Loucy (cell line): ENCODE results near the gene KIF2A.
"Not testable (repeated sequence)": the region's sequence is repeated elsewhere in the genome, so short reads cannot be mapped to it uniquely, and the experiment has no call there.

Source experiments
- H2AFZ ChIP-seq: fragments of 200-600 bp; sonication (generic); 2 replicates; pipeline ENCODE4 v1.6.0; 2016; ENCODE audit warnings: antibody characterized with exemption, mild to moderate bottlenecking, low read length, moderate library complexity
- H3F3A ChIP-seq: fragments of 200-600 bp; 2 replicates; pipeline ENCODE4 v1.6.0; 2016; ENCODE audit warnings: antibody characterized with exemption, low read depth, mild to moderate bottlenecking
- H3K27me3 ChIP-seq: fragments of 200-600 bp; sonication (generic); 2 replicates; pipeline ENCODE4 v1.6.1; 2014; ENCODE audit warnings: low read length, mild to moderate bottlenecking; ENCODE audit not compliant: insufficient read depth, poor library complexity, severe bottlenecking
- H3K36me3 ChIP-seq: fragments of 200-600 bp; sonication (generic); 2 replicates; pipeline ENCODE4 v1.6.1; 2016; ENCODE audit warnings: low read length; ENCODE audit not compliant: insufficient read depth
- H3K4me1 ChIP-seq: fragments of 200-600 bp; sonication (generic); 2 replicates; pipeline ENCODE4 v1.5.1; 2014; ENCODE audit warnings: low read length, mild to moderate bottlenecking; ENCODE audit not compliant: insufficient read depth, poor library complexity, severe bottlenecking
- H3K4me2 ChIP-seq: fragments of 200-600 bp; sonication (generic); 2 replicates; pipeline ENCODE4 v1.6.0; 2014; ENCODE audit warnings: antibody characterized with exemption, low read length, low read depth, mild to moderate bottlenecking; ENCODE audit not compliant: poor library complexity, severe bottlenecking
- H3K4me3 ChIP-seq: fragments of 200-600 bp; sonication (generic); 2 replicates; pipeline ENCODE4 v1.5.1; 2014; ENCODE audit warnings: low read length, mild to moderate bottlenecking, mixed read lengths; ENCODE audit not compliant: poor library complexity, severe bottlenecking
- H3K79me2 ChIP-seq: fragments of 200-600 bp; sonication (generic); 2 replicates; pipeline ENCODE4 v1.6.1; 2014; ENCODE audit warnings: low read length; ENCODE audit not compliant: insufficient read depth
- H3K9ac ChIP-seq: fragments of 200-600 bp; sonication (generic); 2 replicates; pipeline ENCODE4 v1.6.0; 2014; ENCODE audit warnings: mild to moderate bottlenecking, low read depth, low read length, moderate library complexity; ENCODE audit not compliant: poor library complexity, severe bottlenecking
- H3K9me2 ChIP-seq: fragments of 200-600 bp; sonication (generic); replicated peaks from 2 replicates; pipeline ENCODE4 v1.6.1; 2016; ENCODE audit warnings: low read depth, low read length, mixed read lengths
- H3K9me3 ChIP-seq: fragments of 200-600 bp; sonication (generic); 2 replicates; pipeline ENCODE4 v1.6.1; 2014; ENCODE audit warnings: mild to moderate bottlenecking, antibody characterized with exemption, low read length, low read depth; ENCODE audit not compliant: insufficient read depth
- H4K20me1 ChIP-seq: fragments of 200-600 bp; sonication (generic); 2 replicates; pipeline ENCODE4 v1.6.0; 2014; ENCODE audit warnings: antibody characterized with exemption, low read length, mild to moderate bottlenecking; ENCODE audit not compliant: insufficient read depth, poor library complexity, severe bottlenecking
- CTCF ChIP-seq: fragments of 200-600 bp; sonication (generic); conservative IDR thresholded peaks from 2 replicates; pipeline ENCODE4 v1.5.1; 2014; ENCODE audit warnings: mild to moderate bottlenecking, antibody characterized with exemption, low read length
- EZH2phosphoT487 ChIP-seq: fragments of 200-600 bp; IDR thresholded peaks from 2 replicates; pipeline ENCODE4 v1.6.1; 2018; ENCODE audit warnings: antibody characterized with exemption, mild to moderate bottlenecking, moderate library complexity, borderline replicate concordance

KIF2A gene

GRCh38 chr5:62288118-62288517, 17.9 kb upstream of the KIF2A start:
- no peaks in the 10 kb centered on the region for H3K27me3 ChIP-seq
- TF ChIP-seq CTCF = no peak
- TF ChIP-seq EZH2phosphoT487 = no peak
- no peaks in the 10 kb centered on the region for H4K20me1 ChIP-seq
- H2AFZ ChIP-seq = no peak overlapping the region
- H3F3A ChIP-seq = no peaks in the 10 kb centered on the region
- no peaks in the 10 kb centered on the region for H3K9me2 ChIP-seq
- no peaks in the 10 kb centered on the region for H3K36me3 ChIP-seq
- H3K9me3 ChIP-seq = no peaks in the 10 kb centered on the region
- no peak overlapping the region for H3K4me2 ChIP-seq
- no peaks in the 10 kb centered on the region for H3K79me2 ChIP-seq
- peaks cover 13% of the 10 kb centered on the region for H3K4me1 ChIP-seq
- no peak overlapping the region for H3K4me3 ChIP-seq
- H3K9ac ChIP-seq = no peak overlapping the region

DNA sequence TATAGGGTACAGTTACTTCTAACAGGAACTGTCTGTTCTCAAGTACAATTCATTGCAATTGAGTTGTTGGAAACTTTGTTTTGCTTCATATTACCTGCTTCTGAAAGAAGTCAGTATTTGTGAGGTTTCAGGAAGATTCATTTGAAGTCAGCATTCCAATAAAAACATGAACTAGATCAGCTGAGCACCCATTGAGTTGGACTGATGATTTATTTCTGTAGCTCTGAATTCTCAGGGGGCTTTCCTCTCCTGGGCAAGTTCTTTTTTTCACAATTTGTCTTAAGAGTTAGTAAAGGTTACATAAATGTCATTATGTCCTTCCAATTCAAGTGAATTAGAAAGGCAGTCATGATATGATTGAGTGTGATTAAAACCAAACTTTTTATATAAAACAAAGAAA, 16.2 kb upstream of the KIF2A start:
- H3K4me2 ChIP-seq = no peak overlapping the region
- no peaks in the 10 kb centered on the region for H3K27me3 ChIP-seq
- no peak overlapping the region for H3K4me3 ChIP-seq
- H3K4me1 ChIP-seq = peaks cover 13% of the 10 kb centered on the region
- H3K36me3 ChIP-seq = no peaks in the 10 kb centered on the region
- H3K9me2 ChIP-seq = no peaks in the 10 kb centered on the region
- no peaks in the 10 kb centered on the region for H3K79me2 ChIP-seq
- H3F3A ChIP-seq = no peaks in the 10 kb centered on the region
- H3K9ac ChIP-seq = no peak overlapping the region
- H3K9me3 ChIP-seq = no peaks in the 10 kb centered on the region
- H2AFZ ChIP-seq = no peak overlapping the region
- H4K20me1 ChIP-seq = no peaks in the 10 kb centered on the region
- no peak for TF ChIP-seq EZH2phosphoT487
- no peak for TF ChIP-seq CTCF

- peak overlapping the region; percentile 12 for H3K4me2 ChIP-seq
- H4K20me1 ChIP-seq, H3K27me3 ChIP-seq, H3K9ac ChIP-seq, H3K4me3 ChIP-seq, H3K9me3 ChIP-seq, H3K36me3 ChIP-seq, H3K79me2 ChIP-seq, H3K9me2 ChIP-seq, H3F3A ChIP-seq: not testable (repeated sequence)
- H3K4me1 ChIP-seq = peaks cover 16% of the 10 kb centered on the region
- peak overlapping the region; percentile 73; the same call in 1 of the 2 replicates for H2AFZ ChIP-seq
- peak; percentile 45 for TF ChIP-seq CTCF
Observed at GRCh38 chr5:62291829-62292228, 14.2 kb upstream of the KIF2A start.
